ENCODE data around the gene PRG2.

DNA sequence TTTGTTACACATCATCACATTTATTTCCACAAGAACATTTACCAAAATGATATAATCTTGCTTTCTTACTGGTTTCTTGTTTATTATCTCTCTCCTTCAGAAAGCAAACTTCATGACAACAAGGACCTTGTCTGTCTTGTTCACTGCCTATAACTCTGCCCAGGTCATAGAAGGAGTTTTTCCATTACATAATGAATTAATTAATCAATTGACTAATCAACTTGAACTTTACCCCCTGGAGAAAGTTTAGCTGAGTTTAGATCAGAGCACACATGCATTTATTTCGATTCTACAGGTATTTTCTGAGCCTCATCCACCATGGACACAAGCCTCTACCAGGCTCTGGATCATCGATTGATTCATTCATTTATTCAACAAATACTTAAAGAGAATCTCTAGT lies 6.3 kb upstream of the PRG2 start:
- TF ChIP-seq POLR2AphosphoS5 (IDR thresholded peaks at IDR 0.05; ENCODE audit: low read depth, low read length) (no peak), TAF1 (IDR thresholded peaks at IDR 0.05; ENCODE audit: borderline replicate concordance, insufficient read depth, low read length) (no peak)
- TF ChIP-seq, protein P1, sequence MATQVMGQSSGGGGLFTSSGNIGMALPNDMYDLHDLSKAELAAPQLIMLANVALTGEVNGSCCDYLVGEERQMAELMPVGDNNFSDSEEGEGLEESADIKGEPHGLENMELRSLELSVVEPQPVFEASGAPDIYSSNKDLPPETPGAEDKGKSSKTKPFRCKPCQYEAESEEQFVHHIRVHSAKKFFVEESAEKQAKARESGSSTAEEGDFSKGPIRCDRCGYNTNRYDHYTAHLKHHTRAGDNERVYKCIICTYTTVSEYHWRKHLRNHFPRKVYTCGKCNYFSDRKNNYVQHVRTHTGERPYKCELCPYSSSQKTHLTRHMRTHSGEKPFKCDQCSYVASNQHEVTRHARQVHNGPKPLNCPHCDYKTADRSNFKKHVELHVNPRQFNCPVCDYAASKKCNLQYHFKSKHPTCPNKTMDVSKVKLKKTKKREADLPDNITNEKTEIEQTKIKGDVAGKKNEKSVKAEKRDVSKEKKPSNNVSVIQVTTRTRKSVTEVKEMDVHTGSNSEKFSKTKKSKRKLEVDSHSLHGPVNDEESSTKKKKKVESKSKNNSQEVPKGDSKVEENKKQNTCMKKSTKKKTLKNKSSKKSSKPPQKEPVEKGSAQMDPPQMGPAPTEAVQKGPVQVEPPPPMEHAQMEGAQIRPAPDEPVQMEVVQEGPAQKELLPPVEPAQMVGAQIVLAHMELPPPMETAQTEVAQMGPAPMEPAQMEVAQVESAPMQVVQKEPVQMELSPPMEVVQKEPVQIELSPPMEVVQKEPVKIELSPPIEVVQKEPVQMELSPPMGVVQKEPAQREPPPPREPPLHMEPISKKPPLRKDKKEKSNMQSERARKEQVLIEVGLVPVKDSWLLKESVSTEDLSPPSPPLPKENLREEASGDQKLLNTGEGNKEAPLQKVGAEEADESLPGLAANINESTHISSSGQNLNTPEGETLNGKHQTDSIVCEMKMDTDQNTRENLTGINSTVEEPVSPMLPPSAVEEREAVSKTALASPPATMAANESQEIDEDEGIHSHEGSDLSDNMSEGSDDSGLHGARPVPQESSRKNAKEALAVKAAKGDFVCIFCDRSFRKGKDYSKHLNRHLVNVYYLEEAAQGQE (IDR thresholded peaks at IDR 0.05; ENCODE audit: insufficient read depth in 1 of 2, low read depth in 2 of 2, low read length in 2 of 2), result no peak
